Ishikawa (cell line): ENCODE measurements around the gene PSMG3.

Source experiments
- FOXM1 ChIP-seq: IDR thresholded peaks from 2 replicates; pipeline ENCODE4 v1.6.1; 2012; ENCODE audit warnings: low read depth, borderline replicate concordance
- MAX ChIP-seq: IDR thresholded peaks from 2 replicates; pipeline ENCODE4 v1.6.1; 2012
- REST ChIP-seq: IDR thresholded peaks from 2 replicates; pipeline ENCODE4 v1.6.1; 2012; ENCODE audit warnings: low read depth, mild to moderate bottlenecking
- TAF1 ChIP-seq: IDR thresholded peaks from 2 replicates; pipeline ENCODE4 v1.6.1; 2012; ENCODE audit warnings: low read depth, mild to moderate bottlenecking

GRCh38 chr7:1609023-1609422 lies 39.2 kb upstream of the PSMG3 start:
- no peak for TF ChIP-seq MAX
- TF ChIP-seq REST: no peak
- no peak for TF ChIP-seq TAF1
- no peak for TF ChIP-seq FOXM1
